ENCODE measurements around the gene PCDH9. TPM values are rescaled to one million over a fixed set of nuclear protein-coding genes. Genes with fewer than 3 reads are reported as not detected.

PCDH9 gene
- total RNA-seq, 1 donor from 2014 or later: 0.21 TPM

DNA sequence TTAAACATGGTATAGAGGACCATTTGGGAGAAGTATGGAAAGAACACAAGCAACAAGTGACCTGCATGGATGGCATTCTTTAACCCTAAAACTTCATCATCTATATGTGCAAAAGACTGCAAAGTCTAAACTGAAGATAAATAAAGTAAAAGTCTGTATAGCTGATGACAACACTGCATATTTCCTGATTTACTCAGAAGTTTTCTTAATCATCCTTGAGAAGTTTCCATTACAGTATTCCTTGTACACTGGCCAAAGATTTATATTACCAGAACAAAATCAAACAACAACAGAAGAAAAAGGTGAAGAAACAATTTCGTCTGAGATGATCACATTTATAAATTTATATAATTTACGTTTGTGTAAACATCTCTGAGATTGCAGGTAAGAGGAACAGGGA lies 805.7 kb downstream of the PCDH9 start:
- Mint-ChIP-seq H3K4me3 (no peak overlapping the region), H3K9me3 (peaks cover 5% of the 10 kb centered on the region), H3K27me3 (ENCODE audit: insufficient read depth) (no peaks in the 10 kb centered on the region), H3K36me3 (ENCODE audit: low read depth) (no peaks in the 10 kb centered on the region), H3K27ac (no peak overlapping the region), H3K4me1 (ENCODE audit: low read depth) (no peaks in the 10 kb centered on the region)
- intact Hi-C loops (cut with micrococcal nuclease): no loop called here
- no peak for DNase-seq (ENCODE audit: low spot score)

DNA sequence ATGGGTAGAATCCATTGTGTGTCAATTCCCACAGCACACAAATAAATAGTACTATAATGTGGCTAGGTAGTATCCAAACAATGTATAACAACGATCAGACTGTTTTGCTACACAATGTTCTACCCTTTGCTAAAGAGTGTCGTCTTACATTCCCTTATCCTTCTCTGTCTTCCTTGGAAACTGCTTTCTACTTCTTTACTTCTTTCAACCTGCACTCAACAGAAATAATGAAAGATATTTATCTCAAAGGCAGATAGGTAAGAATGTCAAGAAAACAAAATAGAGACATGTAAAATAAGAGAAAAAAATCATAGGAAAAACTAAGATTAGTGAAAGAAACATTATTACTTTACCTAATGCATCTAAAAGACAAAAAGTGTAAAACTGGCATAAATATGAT lies 814.7 kb downstream of the PCDH9 start:
- Mint-ChIP-seq H3K4me1 (ENCODE audit: low read depth) (no peaks in the 10 kb centered on the region), H3K27ac (no peak overlapping the region), H3K27me3 (ENCODE audit: insufficient read depth) (no peaks in the 10 kb centered on the region), H3K36me3 (ENCODE audit: low read depth) (no peaks in the 10 kb centered on the region), H3K9me3 (peaks cover 8% of the 10 kb centered on the region), H3K4me3 (no peak overlapping the region)
- no peak for DNase-seq (ENCODE audit: low spot score)
- intact Hi-C loops (cut with micrococcal nuclease): no loop called here

DNA sequence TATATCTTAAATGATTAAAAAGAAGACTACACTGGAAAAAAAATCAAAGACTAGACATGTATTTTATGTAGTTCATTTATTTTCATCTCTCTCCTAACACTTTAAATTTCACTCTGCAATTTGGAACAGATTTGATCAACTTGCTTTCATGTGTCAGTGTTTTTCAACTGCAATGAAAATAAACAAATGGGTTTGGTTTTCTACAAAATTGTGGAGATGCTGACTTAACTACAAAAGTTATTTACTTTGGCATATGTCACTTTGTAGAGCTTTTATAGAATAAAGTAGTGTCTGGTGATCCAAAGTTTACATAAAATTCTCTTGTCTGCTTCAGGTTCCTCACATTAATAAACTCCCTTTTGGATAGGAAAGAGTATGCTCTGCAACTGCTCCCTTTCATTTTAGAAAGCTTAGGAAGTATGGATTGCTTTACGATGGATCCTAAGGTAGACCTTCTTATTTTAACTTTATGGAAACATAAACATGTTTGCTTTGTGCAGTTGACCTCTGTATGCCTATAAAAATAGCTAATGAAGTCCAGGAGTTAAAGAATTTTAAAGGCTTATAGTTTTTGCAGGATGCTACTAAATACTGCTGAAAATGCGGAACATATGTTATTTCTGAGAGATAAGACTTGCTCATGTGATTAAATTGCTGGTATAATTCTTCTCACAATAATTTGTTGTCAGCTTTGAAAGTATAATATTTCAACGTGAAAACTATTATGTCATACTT lies 815.9 kb downstream of the PCDH9 start:
- H3K4me1 Mint-ChIP-seq (ENCODE audit: low read depth): no peaks in the 10 kb centered on the region

DNA sequence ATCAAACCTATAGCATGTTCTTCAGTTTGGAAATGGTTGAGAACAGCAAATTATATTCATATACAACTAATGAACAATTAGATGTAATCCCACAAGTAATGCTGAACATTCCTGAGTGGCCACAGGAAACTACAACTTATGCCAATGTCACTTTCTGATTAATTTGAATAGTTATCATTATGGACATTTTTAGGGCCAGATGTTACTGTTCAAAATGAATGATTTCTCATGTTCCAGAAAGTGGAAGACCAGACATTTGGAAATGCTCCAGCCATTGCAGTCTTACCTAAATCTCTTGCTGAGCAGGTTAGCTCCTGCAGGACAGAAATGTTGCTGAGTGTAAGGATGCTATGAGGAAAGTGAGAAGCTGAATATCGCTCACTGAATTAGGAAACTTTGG lies 819.8 kb downstream of the PCDH9 start:
- H3K4me1 Mint-ChIP-seq (ENCODE audit: low read depth): no peaks in the 10 kb centered on the region
- no peaks in the 10 kb centered on the region for H3K27me3 Mint-ChIP-seq (ENCODE audit: insufficient read depth)
- no peak overlapping the region for H3K27ac Mint-ChIP-seq
- no peak overlapping the region for H3K4me3 Mint-ChIP-seq
- DNase-seq (ENCODE audit: low spot score): no peak
- H3K9me3 Mint-ChIP-seq: no peaks in the 10 kb centered on the region
- no peaks in the 10 kb centered on the region for H3K36me3 Mint-ChIP-seq (ENCODE audit: low read depth)
- intact Hi-C loops (cut with micrococcal nuclease): no loop called here

More for the DNA sequence above, 815.9 kb downstream of the PCDH9 start:
- no peak for DNase-seq (ENCODE audit: low spot score)
- no peak overlapping the region for H3K4me3 Mint-ChIP-seq
- no peaks in the 10 kb centered on the region for H3K36me3 Mint-ChIP-seq (ENCODE audit: low read depth)
- no peak overlapping the region for H3K27ac Mint-ChIP-seq
- intact Hi-C loops (cut with micrococcal nuclease): no loop called here
- peaks cover 8% of the 10 kb centered on the region for H3K9me3 Mint-ChIP-seq
- no peaks in the 10 kb centered on the region for H3K27me3 Mint-ChIP-seq (ENCODE audit: insufficient read depth)

DNA sequence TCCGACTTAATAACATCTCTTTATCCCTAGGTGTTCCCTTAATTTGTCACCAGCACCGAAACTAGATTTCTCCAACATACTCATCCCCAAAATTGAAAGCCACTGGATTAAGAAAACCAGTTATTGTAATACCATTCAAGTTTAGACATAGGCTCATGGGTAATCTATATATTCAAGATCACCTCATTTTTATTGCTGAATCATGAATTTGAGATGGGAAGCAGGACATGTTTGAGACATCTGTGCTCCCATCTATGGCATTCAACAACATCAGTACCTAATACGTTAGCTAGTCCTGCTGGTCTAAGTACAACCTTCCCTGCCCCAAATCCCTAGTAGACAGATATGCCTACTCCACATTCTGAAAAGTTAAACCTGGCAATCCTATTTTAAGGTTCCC lies 820.6 kb downstream of the PCDH9 start:
- no peaks in the 10 kb centered on the region for H3K27me3 Mint-ChIP-seq (ENCODE audit: insufficient read depth)
- no peak overlapping the region for H3K4me3 Mint-ChIP-seq
- H3K36me3 Mint-ChIP-seq (ENCODE audit: low read depth): no peaks in the 10 kb centered on the region

DNA sequence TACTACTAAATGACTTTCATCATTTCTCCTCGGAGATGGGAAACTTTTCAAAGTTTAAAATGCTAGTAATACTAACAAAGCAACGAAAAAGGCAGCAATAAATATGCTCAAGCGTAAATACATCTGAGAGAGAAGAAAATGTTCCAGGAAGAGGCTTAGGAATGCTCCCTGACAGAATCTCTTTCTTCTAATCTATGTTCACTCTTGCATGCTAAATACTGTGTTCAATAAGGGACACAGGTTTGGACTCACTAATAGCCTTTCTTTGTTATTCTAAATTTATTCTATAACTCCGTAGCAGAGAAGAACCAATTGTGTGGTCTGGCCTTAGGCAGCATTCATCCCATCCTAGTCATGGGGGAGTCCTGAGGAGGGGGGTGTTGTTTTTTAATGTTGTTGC lies 823.0 kb downstream of the PCDH9 start:
- intact Hi-C loops (cut with micrococcal nuclease): no loop called here
- Mint-ChIP-seq H3K27me3 (ENCODE audit: insufficient read depth) (no peaks in the 10 kb centered on the region), H3K9me3 (no peaks in the 10 kb centered on the region), H3K36me3 (ENCODE audit: low read depth) (no peaks in the 10 kb centered on the region), H3K27ac (no peak overlapping the region), H3K4me1 (ENCODE audit: low read depth) (no peaks in the 10 kb centered on the region), H3K4me3 (no peak overlapping the region)
- no peak for DNase-seq (ENCODE audit: low spot score)

More for the DNA sequence above, 820.6 kb downstream of the PCDH9 start:
- no peaks in the 10 kb centered on the region for H3K9me3 Mint-ChIP-seq
- intact Hi-C loops (cut with micrococcal nuclease): no loop called here
- H3K27ac Mint-ChIP-seq: no peak overlapping the region
- H3K4me1 Mint-ChIP-seq (ENCODE audit: low read depth): no peaks in the 10 kb centered on the region
- no peak for DNase-seq (ENCODE audit: low spot score)

DNA sequence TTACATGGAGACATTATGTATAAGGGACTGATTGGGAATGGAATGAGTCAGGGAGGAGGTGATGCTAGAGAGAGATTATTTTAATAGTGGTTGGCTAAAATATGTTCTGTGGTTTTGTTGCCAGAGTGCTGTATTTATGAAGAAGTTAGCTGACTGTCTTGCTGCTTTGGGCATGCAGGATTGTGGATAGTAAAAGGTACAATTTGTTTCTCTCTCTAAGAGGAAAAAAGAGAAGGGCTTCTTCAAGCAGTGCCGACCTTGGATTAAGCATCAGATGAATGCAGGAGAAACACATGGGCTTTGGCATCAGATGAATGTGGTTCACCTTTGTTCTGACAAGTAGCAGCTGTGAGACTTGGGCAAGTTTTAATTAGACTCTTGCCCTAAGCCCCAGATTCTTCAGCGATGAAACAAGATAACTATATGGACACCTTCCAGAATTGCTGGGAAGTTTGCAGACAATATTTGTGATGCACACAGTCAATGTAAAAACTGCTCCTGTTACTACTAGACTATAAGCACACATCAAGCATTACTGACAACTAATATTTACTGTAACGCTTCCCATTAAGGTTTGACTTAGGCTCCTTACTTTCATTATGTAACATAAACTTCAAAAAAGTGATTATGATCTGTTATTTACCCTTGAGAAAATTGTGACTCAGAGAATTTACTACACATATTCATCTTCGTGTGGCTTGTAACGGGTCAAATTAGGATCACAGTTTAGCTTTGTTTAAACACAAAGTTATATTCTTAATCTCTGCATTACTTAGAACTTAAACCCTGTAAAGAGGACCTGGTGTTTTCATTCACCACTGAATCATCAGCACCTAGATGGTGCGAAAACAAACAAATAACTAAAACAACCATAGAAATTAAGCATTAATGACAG lies 824.0 kb downstream of the PCDH9 start:
- no peak overlapping the region for H3K27ac Mint-ChIP-seq
- no peaks in the 10 kb centered on the region for H3K9me3 Mint-ChIP-seq
- intact Hi-C loops (cut with micrococcal nuclease): no loop called here
- DNase-seq (ENCODE audit: low spot score): no peak
- no peaks in the 10 kb centered on the region for H3K4me1 Mint-ChIP-seq (ENCODE audit: low read depth)
- H3K4me3 Mint-ChIP-seq: no peak overlapping the region
- H3K36me3 Mint-ChIP-seq (ENCODE audit: low read depth): no peaks in the 10 kb centered on the region
- no peaks in the 10 kb centered on the region for H3K27me3 Mint-ChIP-seq (ENCODE audit: insufficient read depth)

DNA sequence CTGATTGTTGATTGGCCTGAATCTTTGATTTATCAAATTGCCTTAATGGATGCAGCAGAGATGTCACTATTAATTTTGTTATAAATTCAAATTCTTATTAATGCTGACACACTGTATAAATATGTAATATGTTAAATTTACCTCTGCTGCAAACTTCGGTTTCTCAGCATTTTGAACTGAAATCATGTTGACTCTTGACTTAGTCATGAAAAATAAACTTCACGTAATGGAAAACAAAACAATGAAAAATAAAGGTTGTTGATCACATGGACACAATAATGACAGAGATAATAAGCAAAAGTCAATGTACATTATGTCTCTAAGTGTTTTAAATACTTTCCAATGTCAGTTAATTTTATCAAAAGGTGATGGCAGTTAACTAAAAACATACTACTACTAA lies 827.6 kb downstream of the PCDH9 start:
- intact Hi-C loops (cut with micrococcal nuclease): no loop called here

DNA sequence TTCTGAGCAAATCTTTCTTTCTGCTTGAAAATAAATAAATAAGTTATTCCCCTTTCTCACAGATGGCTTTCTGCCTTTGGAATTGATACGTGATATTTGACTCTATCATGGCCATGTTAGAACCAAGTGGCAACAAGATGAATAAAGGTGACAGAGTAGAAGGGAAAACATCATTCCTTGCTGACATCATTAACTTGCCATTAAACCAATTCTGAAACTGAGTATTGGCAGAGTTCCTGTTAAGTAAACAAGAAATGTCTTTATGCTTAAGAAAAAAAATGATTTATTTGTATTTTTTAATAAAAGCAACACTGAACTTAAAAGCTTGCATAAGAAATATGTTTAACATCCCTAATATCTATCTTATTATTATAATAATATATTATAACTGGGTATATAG lies 828.1 kb downstream of the PCDH9 start:
- Mint-ChIP-seq H3K9me3 (no peaks in the 10 kb centered on the region), H3K4me1 (ENCODE audit: low read depth) (no peaks in the 10 kb centered on the region), H3K27me3 (ENCODE audit: insufficient read depth) (no peaks in the 10 kb centered on the region), H3K4me3 (no peak overlapping the region), H3K27ac (no peak overlapping the region), H3K36me3 (ENCODE audit: low read depth) (no peaks in the 10 kb centered on the region)
- intact Hi-C loops (cut with micrococcal nuclease): no loop called here
- DNase-seq (ENCODE audit: low spot score): no peak

More for the DNA sequence above, 827.6 kb downstream of the PCDH9 start:
- H3K9me3 Mint-ChIP-seq: no peaks in the 10 kb centered on the region
- DNase-seq (ENCODE audit: low spot score): no peak
- no peaks in the 10 kb centered on the region for H3K27me3 Mint-ChIP-seq (ENCODE audit: insufficient read depth)
- no peaks in the 10 kb centered on the region for H3K36me3 Mint-ChIP-seq (ENCODE audit: low read depth)
- H3K4me3 Mint-ChIP-seq: no peak overlapping the region
- H3K27ac Mint-ChIP-seq: no peak overlapping the region
- H3K4me1 Mint-ChIP-seq (ENCODE audit: low read depth): no peaks in the 10 kb centered on the region

DNA sequence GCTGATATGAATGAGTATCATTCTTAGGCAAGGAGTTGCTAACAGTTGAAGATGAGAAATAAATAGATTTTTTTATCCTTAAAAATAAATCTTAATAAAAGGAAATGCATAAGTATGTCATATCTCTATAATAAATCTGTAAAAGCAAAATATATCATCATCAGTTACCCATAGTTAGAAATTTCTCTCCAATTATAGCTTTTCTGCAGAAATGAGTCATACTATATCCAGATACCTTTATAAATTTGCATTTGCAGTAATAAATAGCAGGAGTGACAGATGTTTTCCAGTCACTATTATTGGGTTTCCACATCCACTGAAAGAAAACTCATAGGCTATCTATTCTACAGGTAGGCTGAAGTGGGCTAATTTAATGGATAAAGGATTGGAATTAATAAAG lies 829.8 kb downstream of the PCDH9 start:
- Mint-ChIP-seq H3K36me3 (ENCODE audit: low read depth) (no peaks in the 10 kb centered on the region), H3K4me1 (ENCODE audit: low read depth) (no peaks in the 10 kb centered on the region), H3K4me3 (no peak overlapping the region), H3K27ac (no peak overlapping the region), H3K9me3 (no peaks in the 10 kb centered on the region), H3K27me3 (ENCODE audit: insufficient read depth) (no peaks in the 10 kb centered on the region)
- intact Hi-C loops (cut with micrococcal nuclease): no loop called here
- DNase-seq (ENCODE audit: low spot score): no peak

DNA sequence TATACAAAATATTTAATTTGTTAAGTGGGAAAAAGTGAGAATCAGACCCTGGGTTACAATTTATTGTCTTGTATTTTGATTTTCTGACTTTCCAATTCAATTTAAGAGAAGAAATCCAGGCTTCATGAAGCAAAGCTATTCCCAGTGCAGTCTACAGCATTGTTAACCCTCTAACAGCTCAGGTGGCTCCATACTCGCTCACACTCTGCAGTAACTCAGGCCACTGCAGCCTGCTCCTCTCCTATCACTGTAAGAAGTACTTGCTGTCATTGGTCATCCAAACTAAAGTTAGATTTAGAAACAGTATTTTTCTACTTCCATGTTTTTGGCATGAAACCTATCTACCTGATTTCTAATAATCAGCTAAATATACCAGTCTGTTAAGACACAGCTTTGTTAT lies 830.3 kb downstream of the PCDH9 start:
- Mint-ChIP-seq H3K36me3 (ENCODE audit: low read depth) (no peaks in the 10 kb centered on the region), H3K27me3 (ENCODE audit: insufficient read depth) (no peaks in the 10 kb centered on the region), H3K27ac (no peak overlapping the region), H3K4me3 (no peak overlapping the region), H3K9me3 (no peaks in the 10 kb centered on the region), H3K4me1 (ENCODE audit: low read depth) (no peaks in the 10 kb centered on the region)
- intact Hi-C loops (cut with micrococcal nuclease): no loop called here
- no peak for DNase-seq (ENCODE audit: low spot score)

DNA sequence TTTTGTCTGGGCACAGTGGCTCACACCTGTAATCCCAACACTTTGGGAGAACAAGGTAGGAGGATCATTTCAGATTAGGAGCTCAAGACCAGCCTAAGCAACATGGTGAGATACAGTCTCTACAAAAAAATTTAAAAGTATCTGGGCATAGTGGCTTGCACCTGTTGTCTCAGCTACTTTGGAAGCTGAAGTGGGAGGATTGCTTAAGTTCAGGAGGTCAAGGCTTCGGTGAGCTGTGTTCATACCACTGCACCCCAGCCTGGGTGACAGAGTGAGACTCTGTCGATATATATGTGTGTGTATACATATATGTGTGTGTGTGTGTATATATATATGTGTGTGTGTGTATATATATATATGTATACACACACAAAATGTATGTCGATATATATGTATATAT lies 833.0 kb downstream of the PCDH9 start:
- H3K9me3 Mint-ChIP-seq: no peaks in the 10 kb centered on the region
- no peak overlapping the region for H3K4me3 Mint-ChIP-seq
- intact Hi-C loops (cut with micrococcal nuclease): no loop called here
- H3K27me3 Mint-ChIP-seq (ENCODE audit: insufficient read depth): no peaks in the 10 kb centered on the region
- no peaks in the 10 kb centered on the region for H3K36me3 Mint-ChIP-seq (ENCODE audit: low read depth)
- DNase-seq (ENCODE audit: low spot score): no peak
- H3K27ac Mint-ChIP-seq: no peak overlapping the region
- no peaks in the 10 kb centered on the region for H3K4me1 Mint-ChIP-seq (ENCODE audit: low read depth)

DNA sequence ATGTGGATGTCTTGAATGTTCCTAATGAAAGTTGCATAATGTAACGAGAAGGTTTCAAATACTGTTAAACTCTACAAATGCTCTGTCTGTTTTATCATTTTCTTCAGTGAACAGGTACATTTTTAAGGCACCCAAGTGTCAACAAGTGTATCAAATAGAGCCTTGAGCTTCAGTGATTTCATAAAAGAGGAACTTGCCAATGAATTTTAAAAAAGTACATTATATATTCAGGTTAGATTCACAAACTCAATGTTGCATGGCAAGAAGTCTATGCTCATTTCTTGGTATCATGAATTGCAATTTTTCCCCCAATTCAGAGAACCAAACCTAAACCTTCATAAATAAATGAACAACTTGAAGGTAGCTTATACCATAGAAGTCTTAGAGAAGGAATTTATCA lies 838.8 kb downstream of the PCDH9 start:
- DNase-seq (ENCODE audit: low spot score): no peak
- Mint-ChIP-seq H3K36me3 (ENCODE audit: low read depth) (no peaks in the 10 kb centered on the region), H3K4me3 (no peak overlapping the region), H3K27ac (no peak overlapping the region), H3K4me1 (ENCODE audit: low read depth) (no peaks in the 10 kb centered on the region), H3K9me3 (no peaks in the 10 kb centered on the region), H3K27me3 (ENCODE audit: insufficient read depth) (no peaks in the 10 kb centered on the region)
- intact Hi-C loops (cut with micrococcal nuclease): no loop called here

Measured in activated T-helper 1 cell treated with anti-CD3 and anti-CD28 coated beads, Interleukin-12 subunit alpha, Interleukin-12 subunit beta, Interleukin-2, Interleukin-4 antibody, amounts not matched to agents 30 ng/mL and 10 ng/mL and 1 ng/mL, durations not matched to agents 14 hours and 24 hours and 36 hours (primary cell).